ENCODE measurements around the gene MRGPRF.

Gene MRGPRF

GRCh38 chr11:68963779-68964178 is 49.3 kb downstream of the MRGPRF start:
- DNase-seq (ENCODE audit: low read depth in 2 of 2) = no peak

- no peak for DNase-seq (ENCODE audit: low read depth in 2 of 2)
These were observed 50.4 kb downstream of the MRGPRF start for GRCh38 chr11:68962527-68963250.

- DNase-seq (ENCODE audit: low read depth in 2 of 2) = no peak
These were observed 51.8 kb downstream of the MRGPRF start for GRCh38 chr11:68961245-68961644.

GRCh38 chr11:68960294-68961071 is 52.6 kb downstream of the MRGPRF start:
- no peak for DNase-seq (ENCODE audit: low read depth in 2 of 2)

GRCh38 chr11:68959465-68960293 is 53.4 kb downstream of the MRGPRF start:
- DNase-seq (ENCODE audit: low read depth in 2 of 2) = no peak

- DNase-seq (ENCODE audit: low read depth in 2 of 2) = no peak
These were observed 54.8 kb downstream of the MRGPRF start for GRCh38 chr11:68958211-68958610.

GRCh38 chr11:68956547-68957254 is 56.3 kb downstream of the MRGPRF start:
- DNase-seq (ENCODE audit: low read depth in 2 of 2) = no peak

GRCh38 chr11:68956142-68956541 is 56.9 kb downstream of the MRGPRF start:
- peak in 1 of 2 donors; percentile 21 for DNase-seq (ENCODE audit: low read depth in 2 of 2)

GRCh38 chr11:68955607-68955958 is 57.5 kb downstream of the MRGPRF start:
- no peak for DNase-seq (ENCODE audit: low read depth in 2 of 2)

- DNase-seq (ENCODE audit: low read depth in 2 of 2) = no peak
These were observed 58.0 kb downstream of the MRGPRF start for GRCh38 chr11:68954836-68955606.

Measured in stimulated activated CD4-positive, alpha-beta T cell treated with anti-CD3 and anti-CD28 coated beads, Interleukin-4, amount 100 ng/mL, for 48 hours (primary cell).